HepG2 (cell line): ENCODE results near the gene RPS6KA5. TPM values are rescaled to one million over a fixed set of nuclear protein-coding genes. Genes with fewer than 3 reads are reported as not detected.

Source experiments
- ATAC-seq: fragments of 200-7000 bp; cut with Tn5 transposase; 3 replicates; pipeline ENCODE4 v1.9.1; 2020; ENCODE audit warnings: mild to moderate bottlenecking, moderate library complexity
- BruUV-seq: library from RNA; stranded (reverse); fragments of 400-500 nt; replicated peaks from 2 replicates; lab custom pipeline; 2021; lab: Mats Ljungman, UMichigan
- CTCF ChIA-PET: fragments of 300-600 bp; formaldehyde crosslinking; extraction: SDS; loops from one replicate; lab custom pipeline; 2021; ENCODE audit warnings: low total read pairs, inconsistent platforms, low intra/inter-chr PET ratio; lab: Yijun Ruan, JAX
- POLR2A ChIA-PET: fragments of 350-600 bp; sonication (Branson Sonifier 250); formaldehyde crosslinking; loops from one replicate; lab custom pipeline; 2020; ENCODE audit warnings: antibody characterized with exemption, inconsistent platforms; lab: Yijun Ruan, JAX
- DNase-seq: peaks from one replicate; pipeline ENCODE4 v3.0.0-alpha.2; 2015; ENCODE audit warnings: low spot score
- FAIRE-seq: peaks from 3 replicates; lab custom pipeline; 2011; peaks lifted over from hg19 to GRCh38; lab: Jason Lieb, UNC
- H2AFZ ChIP-seq: one replicate; pipeline ENCODE4 v1.6.1; 2011; ENCODE audit warnings: low read length, inconsistent platforms
- H3K27ac ChIP-seq: fragments of 300-600 bp; 3 replicates; pipeline ENCODE4 v1.8.0; 2011; ENCODE audit warnings: mixed run types, mild to moderate bottlenecking, mixed read lengths, low read length, inconsistent platforms; ENCODE audit not compliant: insufficient read depth; ENCODE audit errors: extremely low read length
- H3K27me3 ChIP-seq, 2 experiments: fragments of 200-600 bp in 1 of 2; 2 replicates in 1 of 2; 3 replicates in 1 of 2; pipeline versions ENCODE4 v1.6.0 to v1.8.0; 2011; ENCODE audit warnings: low read length in 2 of 2, mild to moderate bottlenecking in 2 of 2, moderate library complexity in 2 of 2, inconsistent platforms in 1 of 2; ENCODE audit not compliant: insufficient read depth in 2 of 2, control insufficient read depth in 1 of 2
- H3K36me3 ChIP-seq, 2 experiments: fragments of 200-600 bp in 1 of 2; replicated peaks in 1 of 2; 2 replicates in 1 of 2; 3 replicates in 1 of 2; pipeline versions ENCODE4 v1.5.1 to v1.8.0; 2011; ENCODE audit warnings: low read length in 2 of 2, inconsistent platforms in 1 of 2; ENCODE audit not compliant: insufficient read depth in 2 of 2, control insufficient read depth in 1 of 2
- H3K4me1 ChIP-seq: 2 replicates; pipeline ENCODE4 v1.5.1; 2012; ENCODE audit warnings: low read length, inconsistent platforms; ENCODE audit not compliant: insufficient read depth
- H3K4me2 ChIP-seq: 2 replicates; pipeline ENCODE4 v1.6.0; 2011; ENCODE audit warnings: low read depth, low read length, inconsistent platforms
- H3K4me3 ChIP-seq, 3 experiments: fragments of 200-600 bp in 1 of 3; sonication (generic), shearing (Covaris generic) in 1 of 3; replicated peaks in 1 of 3; 2 replicates each; pipeline ENCODE4 v1.5.1; 2011 to 2016; ENCODE audit warnings: low read length in 3 of 3, inconsistent platforms in 2 of 3, low read depth in 2 of 3, mild to moderate bottlenecking in 2 of 3, control low read depth in 1 of 3, mixed read lengths in 1 of 3; ENCODE audit not compliant: insufficient read depth in 1 of 3
- H3K79me2 ChIP-seq: one replicate; pipeline ENCODE4 v1.6.1; 2011; ENCODE audit warnings: low read length, inconsistent platforms; ENCODE audit not compliant: insufficient read depth
- H3K9ac ChIP-seq: 2 replicates; pipeline ENCODE4 v1.6.0; 2011; ENCODE audit warnings: mild to moderate bottlenecking, low read depth, low read length, inconsistent platforms; ENCODE audit not compliant: insufficient read depth
- H3K9me3 ChIP-seq: 2 replicates; pipeline ENCODE4 v1.5.1; 2012; ENCODE audit warnings: mild to moderate bottlenecking, low read length
- H4K20me1 ChIP-seq: 2 replicates; pipeline ENCODE4 v1.6.0; 2011; ENCODE audit warnings: inconsistent platforms, mild to moderate bottlenecking, low read length, moderate library complexity; ENCODE audit not compliant: insufficient read depth
- ATRX ChIP-seq: sonication (generic); formaldehyde crosslinking; IDR thresholded peaks from 2 replicates; pipeline ENCODE4 v1.4.0; 2020; ENCODE audit warnings: missing genetic modification reagents, borderline replicate concordance
- CREB3 ChIP-seq: sonication (generic); formaldehyde crosslinking; IDR thresholded peaks from 2 replicates; pipeline ENCODE4 v1.5.0; 2020; ENCODE audit warnings: missing genetic modification reagents
- KDM1A ChIP-seq: IDR thresholded peaks from 2 replicates; pipeline ENCODE4 v1.6.1; 2016; ENCODE audit warnings: missing compliant biosample characterization
- MAX ChIP-seq: IDR thresholded peaks from 2 replicates; pipeline ENCODE4 v1.6.1; 2012; ENCODE audit warnings: inconsistent platforms
- PHF21A ChIP-seq: sonication (generic); formaldehyde crosslinking; IDR thresholded peaks from 2 replicates; pipeline ENCODE4 v1.5.0; 2020; ENCODE audit warnings: mild to moderate bottlenecking, missing genetic modification reagents
- POLR2AphosphoS5 ChIP-seq: IDR thresholded peaks from 2 replicates; pipeline ENCODE4 v1.6.1; 2012; ENCODE audit warnings: low read depth, low read length
- SMYD3 ChIP-seq: sonication (generic); formaldehyde crosslinking; IDR thresholded peaks from 2 replicates; pipeline ENCODE4 v1.8.1; 2023; ENCODE audit warnings: mild to moderate bottlenecking, missing genetic modification reagents
- THAP7 ChIP-seq: sonication (generic); formaldehyde crosslinking; IDR thresholded peaks from 2 replicates; pipeline ENCODE4 v1.8.1; 2023; ENCODE audit warnings: mild to moderate bottlenecking, missing genetic modification reagents
- THRA ChIP-seq: sonication (generic); formaldehyde crosslinking; IDR thresholded peaks from 2 replicates; pipeline ENCODE4 v1.4.0; 2020; ENCODE audit warnings: missing genetic modification reagents, borderline replicate concordance
- ZBTB7B ChIP-seq: sonication (generic); formaldehyde crosslinking; IDR thresholded peaks from 2 replicates; pipeline ENCODE4 v1.4.0; 2020; ENCODE audit warnings: missing genetic modification reagents
- ZFP36 ChIP-seq: fragments of 150-350 bp; IDR thresholded peaks from 2 replicates; pipeline ENCODE4 v1.6.1; 2018; ENCODE audit warnings: borderline replicate concordance, low read length, low read depth; ENCODE audit not compliant: partially characterized antibody
- ZFX ChIP-seq: sonication (generic); formaldehyde crosslinking; IDR thresholded peaks from 2 replicates; pipeline ENCODE4 v1.4.0; 2020; ENCODE audit warnings: mild to moderate bottlenecking, low read depth, missing genetic modification reagents, moderate library complexity
- ZFY ChIP-seq: sonication (generic); formaldehyde crosslinking; IDR thresholded peaks from 2 replicates; pipeline ENCODE4 v1.4.0; 2020; ENCODE audit warnings: missing genetic modification reagents
- ZNF235 ChIP-seq: sonication (generic); formaldehyde crosslinking; IDR thresholded peaks from 2 replicates; pipeline ENCODE4 v1.8.1; 2023; ENCODE audit warnings: mild to moderate bottlenecking, missing genetic modification reagents, borderline replicate concordance
- ZNF34 ChIP-seq: sonication (generic); formaldehyde crosslinking; IDR thresholded peaks from 2 replicates; pipeline ENCODE4 v1.4.0; 2020; ENCODE audit warnings: mild to moderate bottlenecking, missing genetic modification reagents, borderline replicate concordance
- ZNF503 ChIP-seq: sonication (generic); formaldehyde crosslinking; IDR thresholded peaks from 2 replicates; pipeline ENCODE4 v1.4.0; 2020; ENCODE audit warnings: missing genetic modification reagents
- ZNF547 ChIP-seq: sonication (generic); formaldehyde crosslinking; IDR thresholded peaks from 2 replicates; pipeline ENCODE4 v1.5.1; 2020; ENCODE audit warnings: mild to moderate bottlenecking, missing genetic modification reagents
- ZNF549 ChIP-seq: sonication (generic); formaldehyde crosslinking; IDR thresholded peaks from 2 replicates; pipeline ENCODE4 v1.5.0; 2020; ENCODE audit warnings: missing genetic modification reagents
- ZNF781 ChIP-seq: sonication (generic); formaldehyde crosslinking; IDR thresholded peaks from 2 replicates; pipeline ENCODE4 v1.5.1; 2020; ENCODE audit warnings: borderline replicate concordance, mild to moderate bottlenecking, missing genetic modification reagents; ENCODE audit errors: not compliant biosample characterization
- WGBS: methylation state at CpG from one replicate; pipeline ENCODE4 v1.1.6; 2017; ENCODE audit warnings: low lambda C conversion rate; 5-methylcytosine and 5-hydroxymethylcytosine counted together
- in situ Hi-C: cut with HindIII; loops from 2 replicates; pipeline ENCODE4 v1.10.0; 2017; ENCODE audit warnings: low pct_unique_long_range_greater_than_20kb; ENCODE audit not compliant: extremely low pct_ligation_motif_present
- intact Hi-C: fragments of 100-400 bp; cut with micrococcal nuclease; formaldehyde crosslinking; loops from one replicate; pipeline ENCODE4 v1.10.0; 2022; ENCODE audit not compliant: unreplicated experiment
- polyA plus RNA-seq, 8 experiments: library from polyadenylated mRNA; depleted of rRNA in 3 of 8; stranded (reverse) in 7 of 8; unstranded in 1 of 8; fragments of >200 nt; fragmentation: Illumina TruSeq in 4 of 8; extraction: Trizol in 4 of 8; gene quantifications; 2 replicates each; pipeline versions ENCODE4 v1.2.1 to v1.2.3, GENCODE V29; 2011 to 2016; ENCODE audit warnings: low read depth in 4 of 8, missing spikeins in 1 of 8, mixed read lengths in 1 of 8; ENCODE audit not compliant: insufficient read depth in 1 of 8
- total RNA-seq, 5 experiments: library from RNA; depleted of rRNA; stranded (reverse); fragments of >200 nt; fragmentation: Illumina TruSeq; extraction: Trizol; gene quantifications; 2 replicates each; pipeline ENCODE4 v1.2.3, GENCODE V29; 2016; ENCODE audit warnings: low read depth in 1 of 5

RPS6KA5 gene
- total and polyA plus RNA-seq, 2 of the 13 experiments (the other 11 are each of a cell fraction or from before 2014, with no cell fraction given): 0.50 to 0.58 TPM

- no peak for TF ChIP-seq ZNF503 (CRISPR knock-in tag)
- no peak for TF ChIP-seq ZNF34 (CRISPR knock-in tag)
- no peak for TF ChIP-seq POLR2AphosphoS5
- no peak for TF ChIP-seq ZNF547 (CRISPR knock-in tag)
- TF ChIP-seq PHF21A: no peak
- no peak for TF ChIP-seq CREB3 (CRISPR knock-in tag)
- no peak for TF ChIP-seq MAX
Observed at GRCh38 chr14:90805662-90806540, 254.5 kb downstream of the RPS6KA5 start (continued).

GRCh38 chr14:90805084-90805391 is 255.4 kb downstream of the RPS6KA5 start:
- no peak for FAIRE-seq
- Histone ChIP-seq H4K20me1 (no peaks in the 10 kb centered on the region), H3K4me1 (no peaks in the 10 kb centered on the region), H3K27ac (no peak overlapping the region), H3K4me3 (no peak overlapping the region), H3K36me3 (no peaks in the 10 kb centered on the region), H3K27me3 (no peaks in the 10 kb centered on the region; a peak in 1 of 5 replicates), H2AFZ (no peak overlapping the region), H3K9me3 (no peaks in the 10 kb centered on the region), H3K79me2 (no peaks in the 10 kb centered on the region), H3K9ac (no peak overlapping the region), H3K4me2 (no peak overlapping the region)
- no TSS peak for BruUV-seq
- ChIA-PET POLR2A (no interaction called here), CTCF (no interaction called here)
- in situ Hi-C loops (no loop called here), intact Hi-C loops (no loop called here)
- ATAC-seq: no peak
- 81% methylated on average over 8 of the region's 13 CpGs for WGBS
- DNase-seq: no peak
- TF ChIP-seq THRA (no peak), KDM1A (CRISPR knock-in tag) (no peak), ZNF781 (CRISPR knock-in tag) (no peak), ZBTB7B (CRISPR knock-in tag) (no peak), ZFY (CRISPR knock-in tag) (no peak), THAP7 (CRISPR knock-in tag) (no peak), SMYD3 (CRISPR knock-in tag) (no peak), ZFP36 (no peak), ATRX (no peak), PHF21A (no peak), ZNF549 (CRISPR knock-in tag) (no peak), ZNF235 (CRISPR knock-in tag) (no peak), ZFX (no peak)
